ENCODE results near the gene LRRK1.

DNA sequence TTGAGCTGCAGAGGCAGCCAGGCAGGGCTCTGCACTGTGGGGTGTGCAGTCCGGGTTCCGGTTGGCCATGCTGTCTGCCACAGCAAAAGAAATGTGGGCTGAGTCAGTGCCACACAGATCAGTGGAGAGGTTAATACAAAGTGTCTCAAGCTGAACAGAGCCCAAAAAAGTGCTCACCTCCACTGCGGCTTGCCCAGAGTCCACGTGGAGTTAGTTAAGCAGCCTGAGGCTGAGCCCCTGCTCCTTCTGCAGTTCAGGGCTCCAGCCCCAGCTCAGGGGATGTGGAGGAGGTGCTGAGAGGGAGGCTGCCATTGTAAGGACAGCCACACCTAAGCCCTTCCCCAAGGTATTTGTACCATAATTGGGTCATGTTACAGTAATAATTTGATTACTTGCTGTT, 85.3 kb downstream of the LRRK1 start:
- TF ChIP-seq, protein P1, sequence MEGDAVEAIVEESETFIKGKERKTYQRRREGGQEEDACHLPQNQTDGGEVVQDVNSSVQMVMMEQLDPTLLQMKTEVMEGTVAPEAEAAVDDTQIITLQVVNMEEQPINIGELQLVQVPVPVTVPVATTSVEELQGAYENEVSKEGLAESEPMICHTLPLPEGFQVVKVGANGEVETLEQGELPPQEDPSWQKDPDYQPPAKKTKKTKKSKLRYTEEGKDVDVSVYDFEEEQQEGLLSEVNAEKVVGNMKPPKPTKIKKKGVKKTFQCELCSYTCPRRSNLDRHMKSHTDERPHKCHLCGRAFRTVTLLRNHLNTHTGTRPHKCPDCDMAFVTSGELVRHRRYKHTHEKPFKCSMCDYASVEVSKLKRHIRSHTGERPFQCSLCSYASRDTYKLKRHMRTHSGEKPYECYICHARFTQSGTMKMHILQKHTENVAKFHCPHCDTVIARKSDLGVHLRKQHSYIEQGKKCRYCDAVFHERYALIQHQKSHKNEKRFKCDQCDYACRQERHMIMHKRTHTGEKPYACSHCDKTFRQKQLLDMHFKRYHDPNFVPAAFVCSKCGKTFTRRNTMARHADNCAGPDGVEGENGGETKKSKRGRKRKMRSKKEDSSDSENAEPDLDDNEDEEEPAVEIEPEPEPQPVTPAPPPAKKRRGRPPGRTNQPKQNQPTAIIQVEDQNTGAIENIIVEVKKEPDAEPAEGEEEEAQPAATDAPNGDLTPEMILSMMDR (IDR thresholded peaks at IDR 0.05; ENCODE audit: low read depth, low read length, poor library complexity, severe bottlenecking): no peak
- TF ChIP-seq EZH2phosphoT487 (IDR thresholded peaks at IDR 0.05; ENCODE audit: borderline replicate concordance, low read length): no peak

Measured in DOHH2 (cell line).